GM12801 (cell line): ENCODE measurements around the gene ZNF888.

Experiments used
- TF ChIP-seq, protein P1 (sequence below): IDR thresholded peaks from one replicate; pipeline ENCODE4 v1.5.1; 2011; ENCODE audit warnings: control low read depth; ENCODE audit not compliant: insufficient read length; ENCODE audit errors: extremely low read depth

The ZNF888 gene

DNA sequence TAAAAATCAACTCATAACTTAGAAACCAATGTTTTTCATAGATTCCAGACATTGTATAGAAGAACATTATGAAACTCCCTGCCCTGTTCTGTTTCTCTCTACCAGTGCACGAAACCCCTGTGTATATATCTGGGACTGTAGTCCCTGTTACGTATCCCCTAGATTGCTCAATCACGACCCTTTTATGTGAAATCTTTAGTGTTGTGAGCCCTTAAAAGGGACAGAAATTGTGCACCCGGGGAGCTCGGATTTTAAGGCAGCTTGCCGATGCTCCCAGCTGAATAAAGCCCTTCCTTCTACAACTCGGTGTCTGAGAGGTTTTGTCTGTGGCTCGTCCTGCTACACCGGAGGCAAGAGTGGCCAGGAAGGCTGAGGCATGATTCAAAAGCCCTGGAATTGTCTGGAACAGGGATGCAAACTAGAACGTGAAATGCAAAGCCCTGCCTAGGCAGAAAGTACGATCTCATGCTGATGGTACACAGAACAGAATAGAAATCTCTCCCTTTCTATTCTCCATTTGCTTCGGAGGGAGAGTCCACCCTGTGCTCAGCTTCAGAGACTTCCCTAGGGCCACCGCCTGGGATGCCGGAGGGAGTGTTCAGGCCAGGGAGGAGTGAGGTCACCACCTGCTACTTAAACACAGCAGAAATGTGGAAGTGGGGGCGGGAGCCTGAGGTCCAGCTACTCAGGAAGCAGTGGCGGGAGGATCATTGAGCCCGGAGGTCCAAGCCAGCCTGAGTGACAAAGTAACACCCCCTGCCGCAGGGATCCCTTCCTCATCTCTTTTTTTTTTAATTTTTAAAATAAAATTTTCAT lies 758 bp upstream of the ZNF888 start:
- TF ChIP-seq, protein P1, sequence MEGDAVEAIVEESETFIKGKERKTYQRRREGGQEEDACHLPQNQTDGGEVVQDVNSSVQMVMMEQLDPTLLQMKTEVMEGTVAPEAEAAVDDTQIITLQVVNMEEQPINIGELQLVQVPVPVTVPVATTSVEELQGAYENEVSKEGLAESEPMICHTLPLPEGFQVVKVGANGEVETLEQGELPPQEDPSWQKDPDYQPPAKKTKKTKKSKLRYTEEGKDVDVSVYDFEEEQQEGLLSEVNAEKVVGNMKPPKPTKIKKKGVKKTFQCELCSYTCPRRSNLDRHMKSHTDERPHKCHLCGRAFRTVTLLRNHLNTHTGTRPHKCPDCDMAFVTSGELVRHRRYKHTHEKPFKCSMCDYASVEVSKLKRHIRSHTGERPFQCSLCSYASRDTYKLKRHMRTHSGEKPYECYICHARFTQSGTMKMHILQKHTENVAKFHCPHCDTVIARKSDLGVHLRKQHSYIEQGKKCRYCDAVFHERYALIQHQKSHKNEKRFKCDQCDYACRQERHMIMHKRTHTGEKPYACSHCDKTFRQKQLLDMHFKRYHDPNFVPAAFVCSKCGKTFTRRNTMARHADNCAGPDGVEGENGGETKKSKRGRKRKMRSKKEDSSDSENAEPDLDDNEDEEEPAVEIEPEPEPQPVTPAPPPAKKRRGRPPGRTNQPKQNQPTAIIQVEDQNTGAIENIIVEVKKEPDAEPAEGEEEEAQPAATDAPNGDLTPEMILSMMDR = no peak

DNA sequence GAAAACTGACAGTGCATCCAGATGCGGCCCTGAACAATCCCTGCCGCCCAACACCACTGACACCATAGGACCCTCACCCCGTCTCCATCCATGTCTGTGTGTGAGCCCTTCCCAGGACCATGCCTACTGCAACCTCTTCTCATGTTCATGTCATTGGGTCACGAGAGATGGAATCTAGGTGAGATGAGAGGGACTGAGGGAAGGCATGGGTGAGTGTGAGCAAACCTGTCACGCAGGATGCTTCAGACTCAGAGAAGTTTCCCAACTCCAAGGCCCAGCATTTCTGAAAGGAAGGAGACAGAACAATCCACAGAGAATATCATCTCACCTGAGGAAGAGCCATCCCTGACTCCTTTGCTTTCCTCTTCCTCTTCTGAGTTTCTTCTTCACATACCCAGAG lies 5.7 kb downstream of the ZNF888 start:
- TF ChIP-seq, protein P1 = no peak

DNA sequence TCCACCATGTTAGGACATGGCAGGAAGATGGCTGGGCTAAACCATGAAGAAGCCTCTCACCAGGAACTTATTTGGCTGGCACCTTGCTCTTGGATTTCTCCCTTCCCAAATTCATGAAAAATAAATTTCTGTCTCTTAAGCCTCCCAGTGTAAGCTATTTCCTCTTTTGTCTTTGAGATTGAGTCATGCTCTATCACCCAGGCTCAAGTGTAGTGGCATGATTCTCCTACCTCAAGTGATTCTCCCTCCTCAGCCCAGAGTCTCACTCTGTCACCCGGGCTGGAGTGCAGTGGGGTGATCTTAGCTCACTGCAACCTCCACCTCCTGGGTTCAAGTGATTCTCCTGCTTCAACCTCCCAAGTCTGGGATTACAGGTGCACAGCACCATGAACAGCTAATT lies 12.6 kb downstream of the ZNF888 start:
- TF ChIP-seq, protein P1 = no peak

DNA sequence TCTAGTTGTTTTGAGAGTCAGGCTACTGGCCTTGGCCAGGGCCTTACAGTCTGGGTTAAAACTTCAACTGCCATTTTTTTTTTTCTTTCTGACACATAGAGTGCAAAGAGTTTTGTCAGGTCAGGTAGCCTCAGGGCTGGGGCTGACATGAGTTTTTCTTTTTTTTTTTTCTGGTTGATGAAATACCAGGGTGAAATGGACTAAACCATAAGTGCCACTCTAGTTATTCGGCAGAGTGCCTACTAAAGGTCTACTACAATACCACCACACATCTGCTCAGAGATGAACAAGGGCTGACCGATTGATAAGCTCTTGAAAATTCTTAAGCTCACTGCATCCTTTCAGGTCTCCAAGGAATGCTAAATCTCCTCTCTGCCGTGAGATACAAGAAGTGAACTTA lies 21.4 kb downstream of the ZNF888 start:
- TF ChIP-seq, protein P1 = no peak

DNA sequence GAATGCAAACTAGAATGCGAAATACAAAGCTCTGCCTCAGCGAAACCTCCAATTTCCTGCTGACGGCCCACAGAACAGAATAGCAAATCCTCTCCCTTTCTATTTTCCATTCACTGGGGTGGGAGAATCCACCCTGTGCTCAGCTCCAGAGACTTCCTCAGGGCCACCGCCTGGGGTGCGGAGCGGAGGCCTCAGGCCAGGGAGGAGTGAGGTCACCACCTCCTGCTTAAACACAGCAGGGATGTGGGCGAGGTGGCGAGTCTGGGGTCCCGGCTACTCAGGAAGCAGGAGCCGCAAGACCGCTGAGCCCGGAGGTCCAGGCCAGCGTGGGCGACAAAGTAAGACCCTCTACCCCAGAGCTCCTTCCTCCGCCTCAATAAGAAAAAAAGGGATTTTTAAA lies 25.1 kb downstream of the ZNF888 start:
- TF ChIP-seq, protein P1 = no peak

DNA sequence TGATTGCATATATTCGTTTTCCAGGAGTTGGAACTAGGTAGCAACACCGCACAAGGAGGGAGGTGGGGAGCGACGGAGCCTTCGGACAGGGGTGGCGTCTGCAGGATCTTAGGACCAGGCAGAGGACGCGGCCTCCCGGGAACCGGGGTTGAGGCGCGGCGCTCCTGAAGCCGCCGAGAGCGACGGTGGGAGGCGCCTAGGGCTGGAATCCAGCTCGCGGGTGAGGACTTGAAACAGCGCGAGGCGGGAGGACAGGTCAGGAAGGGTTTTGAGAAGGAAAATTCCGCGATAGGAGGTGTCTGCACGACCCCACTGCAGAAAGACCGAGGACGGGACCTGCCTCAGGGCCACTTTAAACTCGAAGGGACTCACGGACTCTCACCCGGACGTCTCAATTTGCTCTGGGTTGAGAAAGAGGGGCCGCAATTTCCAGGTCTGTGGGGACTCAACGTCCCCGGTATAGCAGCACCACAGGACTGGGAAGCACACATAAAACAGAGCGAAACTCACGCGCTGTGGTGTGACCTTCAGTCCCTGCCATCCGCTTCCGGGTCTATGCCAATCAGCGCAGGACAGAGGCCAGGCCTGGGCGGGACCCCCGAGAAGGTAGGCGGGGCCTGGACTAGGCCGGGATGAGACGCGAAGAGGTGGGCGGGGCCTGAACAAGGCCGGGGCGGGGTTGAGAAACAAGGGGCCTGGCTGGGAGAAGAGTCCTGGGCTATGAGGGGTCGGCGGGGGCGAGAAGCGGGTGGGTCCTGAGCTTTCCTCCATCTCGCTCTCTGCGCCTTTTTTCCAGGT lies 25.9 kb downstream of the ZNF888 start, which contains the start of gene ZNF320:
TSS of gene ZNF320 (minus strand) at position 498 of the 798 bp plus-strand sequence. CDS start 7,380 bp downstream, outside the sequence.
- TF ChIP-seq, protein P1 = no peak

DNA sequence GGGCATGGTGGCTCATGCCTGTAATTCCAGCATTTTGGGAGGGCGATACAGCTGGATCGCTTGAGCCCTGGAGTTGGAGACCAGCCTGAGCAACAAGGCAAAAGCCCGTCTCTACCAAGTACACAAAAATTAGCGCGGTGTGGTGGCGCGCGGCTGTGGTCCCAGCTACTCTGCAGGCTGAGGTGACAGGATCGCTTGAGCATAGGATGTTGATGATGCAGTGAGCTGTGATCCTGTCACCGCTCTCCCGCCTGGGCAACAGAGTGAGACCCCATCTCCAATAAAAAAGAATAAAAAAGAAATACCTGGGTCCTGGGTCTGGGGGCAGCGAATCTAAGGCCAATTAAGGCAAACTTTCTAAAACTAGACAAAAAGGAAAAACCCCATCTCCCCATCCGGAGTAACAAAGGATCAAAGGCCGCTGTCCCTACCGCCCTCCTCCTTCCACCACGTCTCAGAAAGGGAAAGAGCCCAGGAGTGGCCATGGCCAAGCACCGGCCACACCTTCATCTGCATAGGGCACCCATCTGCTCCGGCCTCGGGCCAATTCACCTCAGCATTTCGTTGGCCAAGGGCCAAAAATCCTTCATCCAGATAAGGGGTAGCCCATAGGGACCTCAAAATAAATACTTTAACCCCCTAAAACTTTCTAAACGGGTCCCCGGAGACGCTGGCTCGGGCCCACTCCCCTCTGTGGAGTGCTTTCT lies 26.6 kb downstream of the ZNF888 start:
- TF ChIP-seq, protein P1 = no peak
